Measurements from ENCODE around the gene PDE6C.

Gene PDE6C

DNA sequence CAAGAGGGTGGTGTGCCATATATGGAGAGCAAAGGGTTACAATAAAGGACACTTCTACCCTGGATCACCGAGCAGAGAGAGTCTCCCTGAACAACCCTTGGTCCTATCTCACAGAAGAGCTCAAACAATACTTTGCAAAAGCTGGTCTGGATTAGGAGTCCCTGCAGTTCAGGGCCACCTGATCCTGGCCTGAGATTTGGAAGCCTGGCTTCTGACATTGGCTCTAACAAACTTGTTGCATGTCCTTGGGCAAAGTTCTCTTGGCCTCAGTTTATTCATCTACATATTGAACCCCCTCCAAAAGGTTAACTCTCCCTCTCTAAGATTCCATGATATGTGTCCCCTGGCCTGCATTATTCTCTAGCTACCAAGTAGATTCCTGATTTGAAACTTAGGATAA is 13.0 kb upstream of the PDE6C start:
- intact Hi-C loops (cut with micrococcal nuclease), result no loop called here
- Mint-ChIP-seq H3K4me3 (no peak overlapping the region), H3K36me3 (ENCODE audit: low read depth) (no peaks in the 10 kb centered on the region), H3K27me3 (peaks cover 50% of the 10 kb centered on the region), H3K4me1 (ENCODE audit: low read depth) (peaks cover 16% of the 10 kb centered on the region), H3K27ac (no peak overlapping the region), H3K9me3 (no peaks in the 10 kb centered on the region)

DNA sequence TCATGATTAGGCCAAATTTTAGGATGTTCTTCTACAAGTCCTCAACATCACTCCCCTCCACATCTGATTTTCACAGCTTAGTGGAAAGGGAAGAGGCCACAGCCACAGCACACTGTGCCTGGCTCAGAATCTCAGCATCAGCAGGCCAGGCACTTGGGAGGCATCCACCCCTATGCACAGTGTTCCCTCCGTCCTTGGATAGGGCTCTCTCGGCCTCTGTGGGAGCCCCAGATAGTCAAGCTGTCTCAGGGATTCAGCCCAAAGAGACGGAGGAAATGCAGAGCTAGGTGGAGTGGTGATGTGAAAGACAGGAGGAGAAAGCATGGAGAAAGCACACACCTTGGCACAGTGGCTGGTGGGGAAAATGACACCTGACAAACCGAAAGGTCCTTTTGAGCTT is 12.6 kb upstream of the PDE6C start:
- no peak overlapping the region for H3K27ac Mint-ChIP-seq
- peaks cover 15% of the 10 kb centered on the region for H3K4me1 Mint-ChIP-seq (ENCODE audit: low read depth)
- H3K36me3 Mint-ChIP-seq (ENCODE audit: low read depth), result no peaks in the 10 kb centered on the region
- H3K4me3 Mint-ChIP-seq, result no peak overlapping the region
- H3K27me3 Mint-ChIP-seq, result peaks cover 52% of the 10 kb centered on the region
- intact Hi-C loops (cut with micrococcal nuclease), result no loop called here
- H3K9me3 Mint-ChIP-seq, result no peaks in the 10 kb centered on the region

DNA sequence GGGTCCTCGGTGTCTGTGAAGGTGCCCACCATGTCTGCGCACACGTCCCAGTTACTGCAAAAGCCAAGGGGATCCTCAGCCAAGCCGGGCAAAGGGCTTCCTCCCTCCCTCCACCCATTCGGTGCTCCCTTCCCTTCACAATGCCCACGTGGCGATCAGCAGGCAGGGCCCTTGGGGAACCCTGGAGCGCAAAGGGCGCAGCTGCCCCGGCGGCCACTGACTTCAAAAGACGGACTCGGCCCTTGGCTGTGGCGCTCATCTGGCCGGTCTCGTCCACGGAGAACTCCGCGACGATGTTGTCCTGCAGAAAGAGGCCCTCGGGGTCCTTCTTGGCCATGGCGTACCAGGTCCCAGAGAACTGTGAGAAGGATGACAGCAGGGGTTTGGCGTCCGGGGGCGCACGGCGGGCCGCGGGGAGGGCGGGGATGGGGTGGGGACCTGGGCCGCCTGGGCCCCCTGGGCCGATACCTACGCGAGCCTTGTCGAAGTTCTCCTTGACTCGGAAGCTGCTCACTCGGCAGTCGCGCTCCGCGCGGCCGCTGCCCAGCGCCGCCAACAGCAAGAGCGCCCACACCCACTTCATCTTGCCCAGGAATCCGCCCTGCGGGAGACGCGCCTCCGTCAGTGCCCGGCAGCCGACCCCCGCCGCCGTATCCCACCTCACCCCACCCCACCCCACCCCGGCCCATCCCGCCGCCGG is 11.7 kb upstream of the PDE6C start:
- Mint-ChIP-seq H3K9me3 (no peaks in the 10 kb centered on the region), H3K4me1 (ENCODE audit: low read depth) (peaks cover 15% of the 10 kb centered on the region), H3K4me3 (peak overlapping the region; percentile 60), H3K27me3 (peaks cover 52% of the 10 kb centered on the region), H3K36me3 (ENCODE audit: low read depth) (no peaks in the 10 kb centered on the region), H3K27ac (no peak overlapping the region)
- intact Hi-C loops (cut with micrococcal nuclease), result no loop called here

DNA sequence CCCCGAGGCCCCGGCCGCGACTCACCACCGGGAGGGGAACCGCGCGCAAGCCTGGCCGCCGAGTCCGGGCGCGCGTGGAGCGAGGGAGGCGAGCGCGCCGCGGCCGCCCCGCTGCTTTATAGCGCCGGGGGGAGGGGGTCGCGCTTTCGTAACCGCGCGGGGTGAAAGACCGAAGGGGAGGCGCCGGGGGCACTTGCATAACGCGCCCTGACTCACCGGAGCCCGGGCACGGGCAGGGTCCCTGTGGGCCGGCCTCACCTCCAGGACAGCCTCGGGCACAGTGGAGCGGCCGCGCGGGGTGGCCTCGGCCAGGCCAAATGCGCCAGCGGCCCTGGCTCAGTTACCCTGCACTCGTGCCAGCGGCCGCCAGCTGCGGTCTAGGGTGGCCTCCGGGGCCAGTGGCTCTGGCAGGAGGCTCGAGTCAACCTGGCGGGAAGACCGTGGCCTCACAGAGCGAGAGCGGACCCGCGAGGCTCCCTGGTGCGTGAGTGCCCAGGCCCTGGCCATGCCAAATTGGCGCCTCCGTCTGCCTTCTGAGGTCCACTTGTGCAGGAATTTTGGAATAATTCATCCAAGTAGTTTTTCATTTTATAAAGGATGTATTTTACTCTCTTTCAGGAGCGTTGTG is 11.1 kb upstream of the PDE6C start, which contains the start of gene RBP4:
Gene RBP4 (minus strand): TSS at position 90 of the 628 bp plus-strand sequence. CDS start 207 bp downstream, outside the sequence.
- Mint-ChIP-seq H3K27ac (no peak within 1 kb of the TSS), H3K27me3 (peaks cover 57% of the 10 kb centered on the region), H3K4me3 (peak within 1 kb of the TSS; percentile 60), H3K36me3 (ENCODE audit: low read depth) (no peaks in the 10 kb centered on the region), H3K4me1 (ENCODE audit: low read depth) (peaks cover 15% of the 10 kb centered on the region), H3K9me3 (no peaks in the 10 kb centered on the region)
- intact Hi-C loops (cut with micrococcal nuclease), result no loop called here

DNA sequence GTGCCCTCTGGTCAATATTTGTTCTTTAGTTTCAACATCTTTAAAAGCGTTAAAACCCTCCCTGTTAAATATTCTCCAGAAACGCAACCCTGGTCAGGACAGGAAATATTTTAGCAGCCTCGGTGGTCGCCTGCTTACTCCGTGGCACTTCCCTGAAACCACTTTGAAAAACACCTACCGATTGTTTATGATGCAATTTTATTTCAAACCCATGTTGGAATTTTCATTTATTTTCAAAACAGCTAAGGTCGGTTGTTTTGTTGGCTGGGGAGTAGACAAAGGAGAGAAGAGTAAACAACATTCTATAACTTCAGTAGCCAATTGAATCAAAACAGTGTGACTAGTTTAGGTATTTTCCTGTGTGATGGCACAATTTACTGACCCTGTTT is 10.6 kb upstream of the PDE6C start:
- Mint-ChIP-seq H3K36me3 (ENCODE audit: low read depth) (no peaks in the 10 kb centered on the region), H3K9me3 (no peaks in the 10 kb centered on the region), H3K4me1 (ENCODE audit: low read depth) (peaks cover 15% of the 10 kb centered on the region), H3K27me3 (peaks cover 57% of the 10 kb centered on the region), H3K4me3 (peak overlapping the region; percentile 60), H3K27ac (no peak overlapping the region)
- intact Hi-C loops (cut with micrococcal nuclease), result no loop called here

DNA sequence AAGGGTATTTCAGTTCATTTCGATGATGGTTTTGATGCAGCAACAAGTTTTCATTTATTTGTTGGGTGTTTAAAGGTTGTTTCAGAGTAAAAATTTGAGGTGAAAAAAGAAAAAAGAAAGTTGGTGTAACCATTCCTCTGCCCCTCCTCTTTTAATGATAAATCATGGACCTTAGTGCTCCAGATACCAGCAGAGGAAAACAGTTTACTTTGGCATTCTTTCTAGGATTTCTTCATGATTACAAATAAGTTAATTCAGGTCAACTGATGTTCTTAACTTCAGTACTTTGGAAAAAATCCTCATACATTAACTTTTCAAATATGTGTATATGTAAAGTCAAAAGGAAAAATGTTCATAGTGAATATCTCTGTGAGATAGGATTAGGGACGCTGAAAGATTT is 9.3 kb upstream of the PDE6C start:
- H3K4me1 Mint-ChIP-seq (ENCODE audit: low read depth), result peaks cover 15% of the 10 kb centered on the region
- H3K27ac Mint-ChIP-seq, result no peak overlapping the region
- peaks cover 59% of the 10 kb centered on the region for H3K27me3 Mint-ChIP-seq
- no peaks in the 10 kb centered on the region for H3K36me3 Mint-ChIP-seq (ENCODE audit: low read depth)
- no peaks in the 10 kb centered on the region for H3K9me3 Mint-ChIP-seq
- no peak overlapping the region for H3K4me3 Mint-ChIP-seq
- intact Hi-C loops (cut with micrococcal nuclease), result no loop called here

DNA sequence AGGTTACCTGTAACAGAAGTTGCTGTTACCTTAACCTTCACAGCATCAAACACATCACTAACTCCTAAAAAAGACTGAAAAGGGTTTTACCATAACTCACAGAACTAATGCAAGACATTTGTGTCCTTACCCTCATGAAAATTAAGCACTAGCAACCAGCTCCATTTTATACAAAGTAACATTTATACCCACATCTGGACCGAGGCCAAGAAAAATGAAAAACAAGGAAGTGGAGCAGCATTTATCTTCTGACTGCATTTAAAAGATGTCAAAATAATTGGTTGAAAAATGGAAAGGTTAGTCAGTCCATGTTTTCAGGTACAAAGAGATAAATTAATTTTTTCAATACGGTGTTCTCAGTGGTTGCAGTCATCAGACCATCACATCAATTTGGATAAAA is 8.2 kb upstream of the PDE6C start:
- H3K4me3 Mint-ChIP-seq, result no peak overlapping the region
- peaks cover 60% of the 10 kb centered on the region for H3K27me3 Mint-ChIP-seq
- H3K36me3 Mint-ChIP-seq (ENCODE audit: low read depth), result no peaks in the 10 kb centered on the region
- intact Hi-C loops (cut with micrococcal nuclease), result no loop called here
- no peak overlapping the region for H3K27ac Mint-ChIP-seq
- H3K9me3 Mint-ChIP-seq, result no peaks in the 10 kb centered on the region
- H3K4me1 Mint-ChIP-seq (ENCODE audit: low read depth), result peaks cover 17% of the 10 kb centered on the region

DNA sequence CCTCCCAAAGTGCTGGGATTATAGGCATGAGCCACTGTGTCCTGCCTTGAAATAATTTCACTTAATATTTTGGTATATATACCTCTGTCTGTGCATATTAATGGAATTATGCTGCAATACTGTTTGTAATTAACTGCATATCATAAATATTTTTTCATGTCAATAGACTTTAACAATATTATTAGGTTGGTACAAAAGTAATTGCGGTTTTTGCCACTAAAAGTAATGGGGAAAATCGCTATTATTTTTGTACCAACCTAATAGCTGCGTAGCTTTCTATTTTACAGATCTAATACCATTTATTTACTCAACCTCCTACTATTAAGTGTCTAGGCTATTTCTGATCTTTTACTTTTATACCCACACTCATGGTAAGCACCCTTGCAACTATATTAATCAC is 3.9 kb upstream of the PDE6C start:
- no peaks in the 10 kb centered on the region for H3K36me3 Mint-ChIP-seq (ENCODE audit: low read depth)
- no peaks in the 10 kb centered on the region for H3K9me3 Mint-ChIP-seq
- peaks cover 22% of the 10 kb centered on the region for H3K27me3 Mint-ChIP-seq
- intact Hi-C loops (cut with micrococcal nuclease), result no loop called here
- peaks cover 22% of the 10 kb centered on the region for H3K4me1 Mint-ChIP-seq (ENCODE audit: low read depth)
- no peak overlapping the region for H3K4me3 Mint-ChIP-seq
- H3K27ac Mint-ChIP-seq, result no peak overlapping the region

DNA sequence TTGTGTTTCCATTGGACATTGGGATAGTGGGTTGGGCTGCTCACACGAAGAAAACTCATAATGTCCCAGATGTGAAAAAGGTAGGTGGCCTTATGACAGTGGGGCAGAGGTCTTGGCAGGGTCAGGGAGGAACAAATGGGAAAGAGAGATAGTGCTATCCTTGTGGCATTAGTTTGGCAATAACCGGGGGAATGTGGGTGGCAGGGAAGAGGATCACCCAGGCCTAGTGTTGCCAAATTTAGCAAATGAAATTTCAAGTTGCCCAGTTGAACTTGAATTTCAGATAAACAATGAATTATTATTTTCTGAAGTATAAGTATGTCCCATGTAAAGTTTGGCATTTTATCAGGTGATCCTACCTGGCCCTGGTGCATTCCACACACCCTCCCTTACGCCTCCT is 789 bp downstream of the PDE6C start:
- H3K36me3 Mint-ChIP-seq (ENCODE audit: low read depth), result no peaks in the 10 kb centered on the region
- no peak overlapping the region for H3K4me3 Mint-ChIP-seq
- peaks cover 59% of the 10 kb centered on the region for H3K4me1 Mint-ChIP-seq (ENCODE audit: low read depth)
- intact Hi-C loops (cut with micrococcal nuclease), result loop anchor here (10.0 kb wide), 1 partner anchor 48 kb away; the partner anchor contains the start of gene FFAR4
- H3K27me3 Mint-ChIP-seq, result peaks cover under 1% of the 10 kb centered on the region
- H3K27ac Mint-ChIP-seq, result no peak overlapping the region
- H3K9me3 Mint-ChIP-seq, result no peaks in the 10 kb centered on the region

DNA sequence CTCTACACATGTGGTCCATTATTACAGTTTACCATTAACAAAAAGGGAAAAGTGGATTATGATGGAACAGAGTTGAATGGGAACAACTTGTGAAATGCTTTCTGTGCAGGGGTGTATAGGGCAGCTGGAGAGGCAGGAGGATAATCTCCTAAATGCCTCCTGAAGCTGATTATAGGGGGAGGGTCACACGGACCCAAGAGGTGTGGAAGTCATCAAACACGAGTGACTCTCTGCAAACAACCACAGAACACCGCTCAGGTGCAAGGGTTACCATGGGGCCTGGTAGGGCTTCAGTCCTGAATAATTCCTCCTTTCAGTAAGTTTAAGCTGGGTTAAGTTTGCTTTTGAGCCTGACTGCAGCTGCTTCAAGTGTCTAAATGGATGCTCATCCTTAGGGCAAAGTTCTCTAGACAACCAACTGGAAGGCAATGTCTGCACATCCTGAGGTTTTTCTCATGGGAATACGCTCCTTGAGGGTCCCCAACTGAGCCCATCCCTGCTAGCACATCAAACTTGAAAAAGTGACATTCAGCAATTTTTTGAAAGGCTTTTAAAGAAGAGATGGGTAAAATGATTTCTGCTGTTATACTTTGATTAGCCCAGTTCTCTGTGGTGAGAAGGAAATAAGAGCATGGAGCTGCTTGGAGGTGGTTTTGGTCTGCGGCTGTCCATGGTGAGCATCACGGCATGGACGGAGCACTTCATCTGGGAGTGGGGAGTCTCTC is 1.9 kb downstream of the PDE6C start:
- Mint-ChIP-seq H3K36me3 (ENCODE audit: low read depth) (no peaks in the 10 kb centered on the region), H3K9me3 (no peaks in the 10 kb centered on the region), H3K4me3 (no peak overlapping the region), H3K27ac (no peak overlapping the region), H3K4me1 (ENCODE audit: low read depth) (peaks cover 56% of the 10 kb centered on the region), H3K27me3 (no peaks in the 10 kb centered on the region)
- intact Hi-C loops (cut with micrococcal nuclease), result loop anchor here (10.0 kb wide), 1 partner anchor 49 kb away; the partner anchor contains the start of gene FFAR4

DNA sequence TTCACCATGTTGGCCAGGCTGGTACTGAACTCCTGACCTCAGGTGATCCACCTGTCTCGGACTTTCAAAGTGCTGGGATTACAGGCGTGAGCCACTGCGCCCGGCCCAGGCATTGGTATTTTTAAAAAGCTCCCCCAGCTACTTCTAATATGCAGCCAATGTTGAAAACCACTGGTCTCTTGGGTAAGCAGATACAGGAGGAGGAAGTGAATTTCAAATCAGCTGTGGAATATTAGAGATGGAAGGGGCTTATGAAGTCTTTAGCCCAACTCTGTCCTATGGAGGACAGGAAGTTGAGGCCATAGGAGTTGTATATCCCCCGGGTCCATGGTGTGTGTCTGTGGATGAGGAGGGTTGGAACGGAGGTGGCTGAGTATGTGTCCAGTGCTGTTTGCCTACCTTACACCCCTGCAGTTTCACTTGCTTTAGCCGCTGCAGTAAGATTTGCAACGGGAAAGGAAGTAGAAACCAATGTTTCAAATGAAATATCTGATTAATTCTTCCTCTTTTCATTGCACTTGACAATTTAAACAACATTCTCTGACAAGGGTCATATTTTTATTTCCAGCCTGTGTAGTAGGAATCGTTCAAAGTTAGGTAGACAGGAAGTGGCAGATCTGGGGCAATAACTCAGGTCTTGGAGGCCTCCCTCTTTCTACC is 3.4 kb downstream of the PDE6C start:
- H3K36me3 Mint-ChIP-seq (ENCODE audit: low read depth), result no peaks in the 10 kb centered on the region
- H3K27me3 Mint-ChIP-seq, result peaks cover 2% of the 10 kb centered on the region
- H3K27ac Mint-ChIP-seq, result peak overlapping the region; percentile 63
- intact Hi-C loops (cut with micrococcal nuclease), result loop anchor here (10.0 kb wide), 1 partner anchor 51 kb away; the partner anchor contains the start of gene FFAR4
- no peaks in the 10 kb centered on the region for H3K9me3 Mint-ChIP-seq
- H3K4me1 Mint-ChIP-seq (ENCODE audit: low read depth), result peaks cover 47% of the 10 kb centered on the region
- peak overlapping the region; percentile 58 for H3K4me3 Mint-ChIP-seq

DNA sequence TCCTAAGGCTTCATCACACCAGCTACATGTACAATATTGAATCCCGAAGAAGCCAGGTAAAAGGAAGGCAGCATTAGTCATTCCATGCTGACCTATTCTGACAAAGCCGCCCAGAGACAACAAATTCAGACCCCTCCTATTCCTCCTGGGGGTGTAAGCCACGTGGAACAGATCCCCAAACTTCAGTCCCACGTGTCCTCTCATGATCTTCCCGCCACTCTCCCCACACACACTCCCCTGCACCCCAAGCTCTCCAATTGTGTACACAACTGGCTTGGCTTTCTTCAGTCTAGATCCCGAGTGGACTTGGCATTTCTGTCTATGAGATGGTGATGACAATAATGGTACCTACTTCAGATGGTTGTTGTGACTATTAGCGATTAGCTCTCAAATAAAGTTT is 8.6 kb downstream of the PDE6C start:
- Mint-ChIP-seq H3K27ac (no peak overlapping the region), H3K27me3 (peaks cover 9% of the 10 kb centered on the region), H3K4me3 (no peak overlapping the region), H3K9me3 (no peaks in the 10 kb centered on the region), H3K4me1 (ENCODE audit: low read depth) (peaks cover 21% of the 10 kb centered on the region), H3K36me3 (ENCODE audit: low read depth) (no peaks in the 10 kb centered on the region)
- intact Hi-C loops (cut with micrococcal nuclease), result no loop called here

DNA sequence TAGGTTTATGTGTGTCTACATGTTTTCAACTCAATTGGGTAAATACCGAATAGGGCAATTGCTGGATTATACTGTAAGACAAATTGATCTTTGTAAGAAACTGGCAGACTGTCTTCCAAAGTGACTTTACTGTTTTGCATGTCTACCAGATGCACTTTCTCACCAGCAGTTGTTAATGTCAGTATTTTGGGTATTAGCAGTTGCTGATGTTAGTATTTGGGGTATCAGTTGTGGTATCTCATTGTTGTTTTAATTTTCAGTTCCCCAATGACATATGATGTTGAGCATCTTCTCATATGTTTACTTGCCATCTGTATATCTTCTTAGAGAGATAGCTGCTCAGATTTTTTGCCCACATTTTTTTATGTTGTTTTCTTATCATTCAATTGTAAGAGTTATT is 10.6 kb downstream of the PDE6C start:
- Mint-ChIP-seq H3K27ac (no peak overlapping the region), H3K9me3 (no peaks in the 10 kb centered on the region), H3K4me1 (ENCODE audit: low read depth) (peaks cover 2% of the 10 kb centered on the region), H3K36me3 (ENCODE audit: low read depth) (no peaks in the 10 kb centered on the region), H3K27me3 (peaks cover 9% of the 10 kb centered on the region), H3K4me3 (no peak overlapping the region)
- intact Hi-C loops (cut with micrococcal nuclease), result no loop called here

DNA sequence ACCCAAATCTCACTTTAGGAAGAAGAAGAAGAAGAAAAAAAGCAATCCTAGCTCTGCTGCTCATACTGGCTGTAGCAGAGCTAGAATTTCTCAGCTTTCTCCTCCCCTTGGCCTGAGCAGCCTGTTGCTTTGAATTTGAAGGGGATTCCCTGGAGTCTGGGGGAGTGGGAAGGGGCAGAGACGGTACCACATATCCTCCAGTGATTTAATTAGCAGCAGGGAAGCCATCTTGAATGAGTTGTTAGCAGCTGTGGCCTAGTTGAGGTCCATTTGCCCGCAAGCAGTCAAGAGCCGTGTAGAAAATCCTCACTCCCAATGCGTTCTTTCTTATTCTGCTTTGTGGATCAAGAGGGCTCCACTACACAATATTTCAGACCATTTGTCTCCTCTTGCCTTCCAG is 16.5 kb downstream of the PDE6C start:
- Mint-ChIP-seq H3K4me3 (no peak overlapping the region), H3K4me1 (ENCODE audit: low read depth) (no peaks in the 10 kb centered on the region), H3K27ac (no peak overlapping the region), H3K27me3 (peaks cover 13% of the 10 kb centered on the region), H3K36me3 (ENCODE audit: low read depth) (no peaks in the 10 kb centered on the region), H3K9me3 (no peaks in the 10 kb centered on the region)
- intact Hi-C loops (cut with micrococcal nuclease), result no loop called here

Measured in dendritic cell treated with granulocyte-macrophage colony-stimulating factor and Interleukin-4, amounts not matched to agents 40 ng/mL and 50 ng/mL, for 4 days (primary cell).